Fibroblast of the aortic adventitia (primary cell): Measurements from ENCODE around the gene HOXC5. TPM values are rescaled to one million over a fixed set of nuclear protein-coding genes. Genes with fewer than 3 reads are reported as not detected.

Experiments
- DNase-seq: peaks from one replicate; pipeline ENCODE4 v3.0.0-alpha.2; 2010; ENCODE audit warnings: low read depth
- H3K4me3 ChIP-seq: 2 replicates; pipeline ENCODE4 v1.5.1; 2011; ENCODE audit warnings: low read depth, mild to moderate bottlenecking, control low read depth, low read length, moderate library complexity
- CTCF ChIP-seq: IDR thresholded peaks from 2 replicates; pipeline ENCODE4 v1.5.1; 2011; ENCODE audit warnings: mild to moderate bottlenecking, low read length, control low read depth, inconsistent platforms; ENCODE audit not compliant: insufficient read depth
- total RNA-seq: library from RNA; depleted of rRNA; stranded (reverse); fragments of >200 nt; gene quantifications from 2 replicates; pipeline ENCODE4 v1.2.3, GENCODE V29; 2012; ENCODE audit warnings: low replicate concordance

HOXC5 gene
- total RNA-seq, 1 donor = 0.18 TPM

GRCh38 chr12:54000116-54001114, 32.4 kb upstream of the HOXC5 start, which contains the start of gene HOXC9:
TSS of gene HOXC9 (plus strand) at chr12:54000161. CDS start at chr12:54000189, 28 bp downstream.
- peak within 1 kb of the TSS; percentile 62 for H3K4me3 ChIP-seq
- DNase-seq = no peak
- TF ChIP-seq CTCF = no peak

- peak overlapping the region; percentile 62 for H3K4me3 ChIP-seq
- no peak for TF ChIP-seq CTCF
- DNase-seq = no peak
These were observed 31.3 kb upstream of the HOXC5 start for GRCh38 chr12:54001283-54002187.

- no peak for DNase-seq
- no peak for TF ChIP-seq CTCF
- no peak overlapping the region for H3K4me3 ChIP-seq
These were observed 30.5 kb upstream of the HOXC5 start for GRCh38 chr12:54002278-54002914.

- no peak overlapping the region for H3K4me3 ChIP-seq
- TF ChIP-seq CTCF = no peak
- no peak for DNase-seq
These were observed 29.9 kb upstream of the HOXC5 start for GRCh38 chr12:54002915-54003389.

- TF ChIP-seq CTCF = no peak
- no peak for DNase-seq
- no peak overlapping the region for H3K4me3 ChIP-seq
These were observed 29.2 kb upstream of the HOXC5 start for GRCh38 chr12:54003625-54004024.
